Uterus (tissue), 4 donors: ENCODE results near the gene ASTN2. TPM values are rescaled to one million over a fixed set of nuclear protein-coding genes. Genes with fewer than 3 reads are reported as not detected.

Experiments used
- DNase-seq, 2 donors: peaks; one replicate each; pipeline ENCODE4 v3.0.0-alpha.2; 2019 to 2020
- H3K27ac ChIP-seq, 2 donors: fragments of 200-600 bp; sonication (generic); 1 replicate in 1 of 2; 2 replicates in 1 of 2; pipeline ENCODE4 v1.5.1; 2016 to 2018
- H3K27me3 ChIP-seq, 2 donors: fragments of 200-600 bp; sonication (generic); one replicate each; pipeline ENCODE4 v1.5.1; 2018 to 2019; ENCODE audit warnings: control low read depth in 1 of 2
- H3K36me3 ChIP-seq, 2 donors: fragments of 200-600 bp; sonication (generic); one replicate each; pipeline ENCODE4 v1.5.1; 2019; ENCODE audit warnings: control low read depth in 1 of 2
- H3K4me1 ChIP-seq, 2 donors: fragments of 200-600 bp; sonication (generic); one replicate each; pipeline ENCODE4 v1.5.1; 2018 to 2019; ENCODE audit warnings: control low read depth in 1 of 2
- H3K4me3 ChIP-seq, 2 donors: fragments of 200-600 bp; sonication (generic); 1 replicate in 1 of 2; 2 replicates in 1 of 2; pipeline ENCODE4 v1.5.1; 2018 to 2019; ENCODE audit warnings: mild to moderate bottlenecking in 1 of 2
- H3K9me3 ChIP-seq, 2 donors: fragments of 200-600 bp; sonication (generic); one replicate each; pipeline ENCODE4 v1.5.1; 2019; ENCODE audit warnings: control low read depth in 1 of 2
- POLR2A ChIP-seq, 2 donors: fragments of 450-650 bp; IDR thresholded peaks; one replicate each; pipeline ENCODE4 v1.6.1; 2016; ENCODE audit warnings: antibody characterized with exemption in 2 of 2, mild to moderate bottlenecking in 1 of 2, moderate library complexity in 1 of 2
- intact Hi-C: fragments of 100-400 bp; cut with DNase I; formaldehyde crosslinking; loops from one replicate; pipeline ENCODE4 v1.15.1; 2023; ENCODE audit warnings: low total_unique reads
- total RNA-seq, 4 donors: library from RNA; depleted of rRNA in 3 of 4; stranded (reverse); fragments of >200 nt in 3 of 4; gene quantifications; one replicate each; pipeline versions ENCODE4 v1.1.0 to v1.2.4, GENCODE V29; 2014 to 2023
- TF ChIP-seq, protein P1 (sequence below), 4 experiments: fragments of 200-600 bp in 2 of 4; fragments of 450-650 bp in 2 of 4; sonication (generic) in 2 of 4; IDR thresholded peaks; one replicate each; pipeline ENCODE4 v1.5.1; 2016 to 2019; ENCODE audit warnings: antibody characterized with exemption in 4 of 4, mild to moderate bottlenecking in 2 of 4, moderate library complexity in 1 of 4
- donor health status: DM: yes; HTN: yes; CAD: no.

ASTN2 gene
- total RNA-seq, 4 donors from 2014 or later, result 1.8 to 8.6 (median 6.7) TPM

GRCh38 chr9:117325831-117326230 is 89.0 kb downstream of the ASTN2 start:
- no peak overlapping the region for H3K27ac ChIP-seq
- H3K9me3 ChIP-seq, result no peaks in the 10 kb centered on the region
- no peak overlapping the region for H3K4me3 ChIP-seq
- no peak for DNase-seq
- no peaks in the 10 kb centered on the region for H3K36me3 ChIP-seq
- no peaks in the 10 kb centered on the region for H3K27me3 ChIP-seq
- H3K4me1 ChIP-seq, result no peaks in the 10 kb centered on the region
- intact Hi-C loops, result no loop called here
- TF ChIP-seq, protein P1, sequence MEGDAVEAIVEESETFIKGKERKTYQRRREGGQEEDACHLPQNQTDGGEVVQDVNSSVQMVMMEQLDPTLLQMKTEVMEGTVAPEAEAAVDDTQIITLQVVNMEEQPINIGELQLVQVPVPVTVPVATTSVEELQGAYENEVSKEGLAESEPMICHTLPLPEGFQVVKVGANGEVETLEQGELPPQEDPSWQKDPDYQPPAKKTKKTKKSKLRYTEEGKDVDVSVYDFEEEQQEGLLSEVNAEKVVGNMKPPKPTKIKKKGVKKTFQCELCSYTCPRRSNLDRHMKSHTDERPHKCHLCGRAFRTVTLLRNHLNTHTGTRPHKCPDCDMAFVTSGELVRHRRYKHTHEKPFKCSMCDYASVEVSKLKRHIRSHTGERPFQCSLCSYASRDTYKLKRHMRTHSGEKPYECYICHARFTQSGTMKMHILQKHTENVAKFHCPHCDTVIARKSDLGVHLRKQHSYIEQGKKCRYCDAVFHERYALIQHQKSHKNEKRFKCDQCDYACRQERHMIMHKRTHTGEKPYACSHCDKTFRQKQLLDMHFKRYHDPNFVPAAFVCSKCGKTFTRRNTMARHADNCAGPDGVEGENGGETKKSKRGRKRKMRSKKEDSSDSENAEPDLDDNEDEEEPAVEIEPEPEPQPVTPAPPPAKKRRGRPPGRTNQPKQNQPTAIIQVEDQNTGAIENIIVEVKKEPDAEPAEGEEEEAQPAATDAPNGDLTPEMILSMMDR (IDR thresholded peaks at IDR 0.05), result no peak
- no peak for TF ChIP-seq POLR2A (IDR thresholded peaks at IDR 0.05)

DNA sequence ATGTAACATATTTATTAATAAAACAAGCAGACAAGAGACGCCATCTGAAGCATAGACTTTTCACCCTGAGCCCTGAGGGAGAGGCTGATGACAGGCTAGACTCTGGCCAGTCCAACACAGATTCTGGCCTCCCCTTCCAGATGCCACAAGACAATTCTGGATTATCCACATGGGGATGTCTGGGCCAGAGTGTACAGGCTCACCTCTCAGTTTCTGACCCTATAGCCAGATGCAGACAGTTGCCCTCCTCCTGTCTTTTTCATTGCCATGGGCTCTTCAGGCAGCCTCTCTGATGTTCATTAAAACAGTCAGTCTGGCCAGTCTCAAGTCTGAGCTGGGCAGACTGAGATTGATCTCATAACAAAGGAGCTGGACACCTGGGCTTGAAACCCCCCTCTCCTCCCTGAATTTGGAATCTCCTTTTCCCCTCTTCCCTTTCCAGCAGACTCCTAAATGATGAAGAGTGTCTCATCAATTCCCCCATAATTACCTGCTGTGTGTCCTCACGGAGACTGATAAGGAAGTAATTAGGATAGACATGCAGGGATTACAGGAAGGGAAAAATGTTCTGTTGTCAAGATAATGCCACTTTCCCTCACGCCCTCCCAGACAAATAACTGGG is 89.6 kb downstream of the ASTN2 start:
- no peaks in the 10 kb centered on the region for H3K4me1 ChIP-seq
- intact Hi-C loops, result no loop called here
- no peak overlapping the region for H3K27ac ChIP-seq
- DNase-seq, result no peak
- H3K27me3 ChIP-seq, result no peaks in the 10 kb centered on the region
- no peaks in the 10 kb centered on the region for H3K36me3 ChIP-seq
- no peak overlapping the region for H3K4me3 ChIP-seq
- TF ChIP-seq, protein P1 (IDR thresholded peaks at IDR 0.05), result no peak
- TF ChIP-seq POLR2A (IDR thresholded peaks at IDR 0.05), result no peak
- no peaks in the 10 kb centered on the region for H3K9me3 ChIP-seq

- intact Hi-C loops, result no loop called here
- no peaks in the 10 kb centered on the region for H3K36me3 ChIP-seq
- TF ChIP-seq, protein P1 (IDR thresholded peaks at IDR 0.05), result no peak
- no peak for TF ChIP-seq POLR2A (IDR thresholded peaks at IDR 0.05)
- no peaks in the 10 kb centered on the region for H3K9me3 ChIP-seq
- H3K4me3 ChIP-seq, result no peak overlapping the region
- no peak overlapping the region for H3K27ac ChIP-seq
- no peaks in the 10 kb centered on the region for H3K4me1 ChIP-seq
- DNase-seq, result no peak
- no peaks in the 10 kb centered on the region for H3K27me3 ChIP-seq
These were observed 91.5 kb downstream of the ASTN2 start for GRCh38 chr9:117323390-117323789.

DNA sequence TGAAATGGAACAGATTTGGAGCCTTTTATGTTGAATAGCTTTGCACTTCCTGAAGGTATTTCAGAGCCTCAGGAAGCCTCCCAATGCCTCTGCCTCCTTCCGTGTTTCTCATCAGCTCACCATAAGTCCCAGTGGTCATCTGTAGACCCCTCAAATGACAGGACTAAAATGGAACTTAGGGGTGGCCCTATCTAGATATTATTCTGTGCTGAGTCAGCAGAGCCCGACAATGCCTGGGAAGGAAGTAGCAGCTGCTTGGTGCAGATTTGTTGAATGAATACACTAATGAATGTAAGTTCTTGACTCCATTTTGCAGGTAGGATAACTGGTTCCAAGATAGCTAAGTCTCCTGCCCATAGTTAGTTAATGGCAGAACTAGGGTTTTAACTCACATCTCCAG is 97.7 kb downstream of the ASTN2 start:
- no peak for DNase-seq
- Histone ChIP-seq H3K27me3 (no peaks in the 10 kb centered on the region), H3K36me3 (no peaks in the 10 kb centered on the region), H3K4me1 (no peaks in the 10 kb centered on the region), H3K9me3 (no peaks in the 10 kb centered on the region), H3K4me3 (no peak overlapping the region), H3K27ac (no peak overlapping the region)
- TF ChIP-seq POLR2A (IDR thresholded peaks at IDR 0.05), result no peak
- TF ChIP-seq, protein P1 (IDR thresholded peaks at IDR 0.05), result no peak
- intact Hi-C loops, result no loop called here

- TF ChIP-seq POLR2A (IDR thresholded peaks at IDR 0.05), result no peak
- TF ChIP-seq, protein P1 (IDR thresholded peaks at IDR 0.05), result no peak
These were observed 99.6 kb downstream of the ASTN2 start for GRCh38 chr9:117315236-117315635.

More at GRCh38 chr9:117315236-117315635, 99.6 kb downstream of the ASTN2 start:
- Histone ChIP-seq H3K36me3 (no peaks in the 10 kb centered on the region), H3K4me3 (no peak overlapping the region), H3K27ac (no peak overlapping the region), H3K9me3 (no peaks in the 10 kb centered on the region), H3K4me1 (no peaks in the 10 kb centered on the region), H3K27me3 (no peaks in the 10 kb centered on the region)
- no peak for DNase-seq
- intact Hi-C loops, result no loop called here
